ENCODE results near the gene TRAPPC3L.

Gene TRAPPC3L

GRCh38 chr6:116561377-116562018 is 16.0 kb upstream of the TRAPPC3L start:
- peak; percentile 75; the same call in 1 of the 2 replicates for TF ChIP-seq CTCF (IDR thresholded peaks at IDR 0.05; ENCODE audit: borderline replicate concordance, insufficient read depth, low read depth, low read length)
- no peak overlapping the region for H3K4me3 ChIP-seq (ENCODE audit: low read depth, low read length)

GRCh38 chr6:116560130-116560529 is 14.6 kb upstream of the TRAPPC3L start:
- no peak for TF ChIP-seq CTCF (IDR thresholded peaks at IDR 0.05; ENCODE audit: borderline replicate concordance, insufficient read depth, low read depth, low read length)
- no peak overlapping the region for H3K4me3 ChIP-seq (ENCODE audit: low read depth, low read length)

- H3K4me3 ChIP-seq (ENCODE audit: low read depth, low read length): no peak overlapping the region
- no peak for TF ChIP-seq CTCF (IDR thresholded peaks at IDR 0.05; ENCODE audit: borderline replicate concordance, insufficient read depth, low read depth, low read length)
Observed at GRCh38 chr6:116557893-116558292, 12.4 kb upstream of the TRAPPC3L start.

- no peak for TF ChIP-seq CTCF (IDR thresholded peaks at IDR 0.05; ENCODE audit: borderline replicate concordance, insufficient read depth, low read depth, low read length)
- H3K4me3 ChIP-seq (ENCODE audit: low read depth, low read length): no peak overlapping the region
Observed at GRCh38 chr6:116556814-116557415, 11.4 kb upstream of the TRAPPC3L start.

- no peak overlapping the region for H3K4me3 ChIP-seq (ENCODE audit: low read depth, low read length)
- TF ChIP-seq CTCF (IDR thresholded peaks at IDR 0.05; ENCODE audit: borderline replicate concordance, insufficient read depth, low read depth, low read length): no peak
Observed at GRCh38 chr6:116556065-116556464, 10.6 kb upstream of the TRAPPC3L start.

- no peak within 1 kb of the TSS for H3K4me3 ChIP-seq (ENCODE audit: low read depth, low read length)
- no peak for TF ChIP-seq CTCF (IDR thresholded peaks at IDR 0.05; ENCODE audit: borderline replicate concordance, insufficient read depth, low read depth, low read length)
Observed at GRCh38 chr6:116553451-116553850, 8.0 kb upstream of the TRAPPC3L start, which contains the start of gene CALHM4. TSS of gene CALHM4 (plus strand) at chr6:116553751. CDS start at chr6:116553794, 43 bp downstream.

GRCh38 chr6:116550796-116551195 is 5.3 kb upstream of the TRAPPC3L start:
- no peak for TF ChIP-seq CTCF (IDR thresholded peaks at IDR 0.05; ENCODE audit: borderline replicate concordance, insufficient read depth, low read depth, low read length)

More at GRCh38 chr6:116550796-116551195, 5.3 kb upstream of the TRAPPC3L start:
- no peak overlapping the region for H3K4me3 ChIP-seq (ENCODE audit: low read depth, low read length)

Data from GM12875 (cell line).